SK-N-SH (cell line): ENCODE results near the gene ARHGEF10L. TPM values are rescaled to one million over a fixed set of nuclear protein-coding genes. Genes with fewer than 3 reads are reported as not detected.

ENCODE experiments used
- CTCF ChIA-PET: fragments of 300-600, 350-600 bp; formaldehyde crosslinking; extraction: SDS; loops from one replicate; lab custom pipeline; 2021; lab: Yijun Ruan, JAX
- POLR2A ChIA-PET: fragments of 350-600 bp; sonication (Branson Sonifier 250); formaldehyde crosslinking; extraction: SDS; loops from one replicate; lab custom pipeline; 2020; ENCODE audit warnings: antibody characterized with exemption, inconsistent platforms; lab: Yijun Ruan, JAX
- DNase-seq: peaks from one replicate; pipeline ENCODE4 v3.0.0; 2012
- H2AFZ ChIP-seq: fragments of 200-600 bp; sonication (generic); 2 replicates; pipeline ENCODE4 v1.8.1; 2016; ENCODE audit warnings: antibody characterized with exemption, mild to moderate bottlenecking, low read depth
- H3F3A ChIP-seq: fragments of 200-600 bp; sonication (generic); replicated peaks from 2 replicates; pipeline ENCODE3; 2016; ENCODE audit warnings: antibody characterized with exemption, mild to moderate bottlenecking; ENCODE audit not compliant: insufficient read depth
- H3K27ac ChIP-seq, 2 experiments: fragments of 200-500 bp in 1 of 2; fragments of 200-600 bp in 1 of 2; sonication (Bioruptor generic) in 1 of 2; sonication (generic), shearing (Covaris generic) in 1 of 2; 2 replicates each; pipeline versions ENCODE4 v1.5.1 to v1.6.1; 2014 to 2016; ENCODE audit warnings: low read depth in 2 of 2, inconsistent platforms in 1 of 2, low read length in 1 of 2, mild to moderate bottlenecking in 1 of 2, mixed read lengths in 1 of 2
- H3K27me3 ChIP-seq: fragments of 200-600 bp; sonication (generic), shearing (Covaris generic); 2 replicates; pipeline ENCODE4 v1.6.1; 2016; ENCODE audit warnings: mixed run types; ENCODE audit not compliant: insufficient read depth
- H3K36me3 ChIP-seq, 2 experiments: fragments of 200-500 bp in 1 of 2; fragments of 200-600 bp in 1 of 2; sonication (Bioruptor generic) in 1 of 2; sonication (generic) in 1 of 2; replicated peaks in 1 of 2; 2 replicates each; pipeline versions ENCODE3 to v1.5.1; 2014 to 2016; ENCODE audit warnings: low read length in 1 of 2, mild to moderate bottlenecking in 1 of 2; ENCODE audit not compliant: insufficient read depth in 2 of 2, control insufficient read depth in 1 of 2
- H3K4me1 ChIP-seq, 2 experiments: fragments of 200-500 bp in 1 of 2; fragments of 200-600 bp in 1 of 2; sonication (Bioruptor generic) in 1 of 2; sonication (generic), shearing (Covaris generic) in 1 of 2; 2 replicates each; pipeline versions ENCODE4 v1.5.1 to v1.6.1; 2014 to 2016; ENCODE audit warnings: low read depth in 1 of 2, low read length in 1 of 2, mixed run types in 1 of 2; ENCODE audit not compliant: insufficient read depth in 2 of 2, control insufficient read depth in 1 of 2
- H3K4me2 ChIP-seq: fragments of 200-600 bp; sonication (generic), shearing (Covaris generic); 2 replicates; pipeline ENCODE4 v1.6.1; 2017; ENCODE audit warnings: mixed run types
- H3K4me3 ChIP-seq, 2 experiments: fragments of 200-500 bp in 1 of 2; fragments of 200-600 bp in 1 of 2; sonication (Bioruptor generic) in 1 of 2; sonication (generic), shearing (Covaris generic) in 1 of 2; 2 replicates each; pipeline versions ENCODE4 v1.5.1 to v1.8.1; 2014 to 2016; ENCODE audit warnings: low read depth in 2 of 2, inconsistent platforms in 1 of 2, low read length in 1 of 2, mild to moderate bottlenecking in 1 of 2, mixed read lengths in 1 of 2, moderate library complexity in 1 of 2
- H3K79me2 ChIP-seq: fragments of 200-600 bp; sonication (generic); 2 replicates; pipeline ENCODE4 v1.8.1; 2017; ENCODE audit warnings: mild to moderate bottlenecking; ENCODE audit not compliant: insufficient read depth
- H3K9ac ChIP-seq: fragments of 200-600 bp; sonication (generic); 2 replicates; pipeline ENCODE4 v1.6.1; 2017; ENCODE audit warnings: mixed run types
- H3K9me2 ChIP-seq: fragments of 200-600 bp; sonication (generic); 2 replicates; pipeline ENCODE4 v1.6.1; 2017; ENCODE audit warnings: mixed run types
- H3K9me3 ChIP-seq: fragments of 200-600 bp; sonication (generic); 2 replicates; pipeline ENCODE4 v1.6.1; 2017; ENCODE audit warnings: mixed run types, mild to moderate bottlenecking, moderate library complexity
- H4K20me1 ChIP-seq: fragments of 200-600 bp; sonication (generic); 2 replicates; pipeline ENCODE4 v1.6.1; 2017; ENCODE audit warnings: mild to moderate bottlenecking, mixed run types; ENCODE audit not compliant: insufficient read depth
- EP300 ChIP-seq, 2 experiments: IDR thresholded peaks; 2 replicates each; pipeline versions ENCODE4 v1.4.0 to v1.6.1; 2012; ENCODE audit warnings: borderline replicate concordance in 1 of 2, low read depth in 1 of 2, low read length in 1 of 2
- FOSL2 ChIP-seq: IDR thresholded peaks from 2 replicates; pipeline ENCODE4 v1.4.0; 2012; ENCODE audit warnings: low read depth, mild to moderate bottlenecking, moderate library complexity, borderline replicate concordance
- FOXM1 ChIP-seq: IDR thresholded peaks from 2 replicates; pipeline ENCODE4 v1.4.0; 2012; ENCODE audit warnings: low read depth, mild to moderate bottlenecking
- GABPA ChIP-seq: IDR thresholded peaks from 2 replicates; pipeline ENCODE4 v1.4.0; 2012; ENCODE audit warnings: low read depth, mild to moderate bottlenecking
- GATA2 ChIP-seq: sonication (generic); formaldehyde crosslinking; IDR thresholded peaks from 2 replicates; pipeline ENCODE4 v1.5.0; 2020; ENCODE audit warnings: mild to moderate bottlenecking, missing genetic modification reagents
- IRF3 ChIP-seq: fragments of 150-350 bp; IDR thresholded peaks from 2 replicates; pipeline ENCODE4 v1.6.1; 2016; ENCODE audit warnings: mild to moderate bottlenecking, low read depth, low read length
- MXI1 ChIP-seq: IDR thresholded peaks from 2 replicates; pipeline ENCODE4 v1.6.1; 2012; ENCODE audit warnings: mild to moderate bottlenecking, low read depth, low read length, improper control_type of control experiment
- POLR2AphosphoS5 ChIP-seq: IDR thresholded peaks from 2 replicates; pipeline ENCODE4 v1.6.1; 2012; ENCODE audit warnings: low read depth, low read length
- RCOR1 ChIP-seq: fragments of 150-350 bp; IDR thresholded peaks from 2 replicates; pipeline ENCODE4 v1.6.1; 2017; ENCODE audit warnings: antibody characterized with exemption, low read length
- REST ChIP-seq: IDR thresholded peaks from 2 replicates; pipeline ENCODE4 v1.6.1; 2012; ENCODE audit warnings: mild to moderate bottlenecking, low read depth, low read length, moderate library complexity
- RXRA ChIP-seq: IDR thresholded peaks from 2 replicates; pipeline ENCODE4 v1.4.0; 2012; ENCODE audit warnings: low read depth, mild to moderate bottlenecking, borderline replicate concordance
- SIN3A ChIP-seq: IDR thresholded peaks from 2 replicates; pipeline ENCODE4 v1.6.1; 2012; ENCODE audit warnings: low read depth, mild to moderate bottlenecking, low read length, moderate library complexity, borderline replicate concordance
- TAF1 ChIP-seq: IDR thresholded peaks from 2 replicates; pipeline ENCODE4 v1.6.1; 2012; ENCODE audit warnings: low read depth, mild to moderate bottlenecking, low read length, moderate library complexity, borderline replicate concordance
- TEAD4 ChIP-seq: IDR thresholded peaks from 2 replicates; pipeline ENCODE4 v1.4.0; 2012; ENCODE audit warnings: mild to moderate bottlenecking, borderline replicate concordance; ENCODE audit not compliant: insufficient read depth
- ZBTB33 ChIP-seq: IDR thresholded peaks from 2 replicates; pipeline ENCODE4 v1.4.0; 2012; ENCODE audit warnings: low read depth, borderline replicate concordance
- WGBS: methylation state at CpG from one replicate; pipeline ENCODE4 v1.1.6; 2017; ENCODE audit warnings: low lambda C conversion rate; 5-methylcytosine and 5-hydroxymethylcytosine counted together
- polyA plus RNA-seq, 3 experiments: library from polyadenylated mRNA; depleted of rRNA; stranded (reverse); fragments of >200 nt; gene quantifications; 2 replicates each; pipeline ENCODE4 v1.2.3, GENCODE V29; 2012

ARHGEF10L gene
- polyA plus RNA-seq, 1 of the 3 experiments (the other 2 are of a cell fraction): 12.5 TPM

GRCh38 chr1:17700945-17701810 lies 161.7 kb downstream of the ARHGEF10L start:
- peak; percentile 75 for DNase-seq
- H3K27me3 ChIP-seq: no peaks in the 10 kb centered on the region
- H3K4me1 ChIP-seq: peaks cover 2 to 32% of the 10 kb centered on the region in 2 experiments; a peak in 2 of 4 replicates
- H3K9me2 ChIP-seq: no peaks in the 10 kb centered on the region
- no peaks in the 10 kb centered on the region for H3K79me2 ChIP-seq
- ChIA-PET POLR2A (interaction anchor here (1.1 kb wide), 1 partner anchor 16 kb away, joined by 3 read pairs; no protein-coding TSS in a partner anchor), CTCF (interaction anchor here (0.7 to 3.0 kb wide), 8 partner anchors 9 to 208 kb away, joined by 3 to 16 read pairs (median 3); no protein-coding TSS in a partner anchor)
- TF ChIP-seq POLR2AphosphoS5: no peak
- TF ChIP-seq RXRA: no peak
- TF ChIP-seq IRF3: no peak
- TF ChIP-seq MXI1: peak; percentile 31; the same call in 1 of the 2 replicates
- TF ChIP-seq RCOR1: 0 out of 2 replicates have a peak, but pooled peaks have one; percentile 20
- no peak for TF ChIP-seq FOSL2
- TF ChIP-seq TEAD4: no peak
- TF ChIP-seq SIN3A: no peak
- no peak for TF ChIP-seq TAF1
- TF ChIP-seq ZBTB33: no peak
- TF ChIP-seq GABPA: no peak
- 0 out of 2 replicates have a peak, but pooled peaks have one; percentile 30 for TF ChIP-seq GATA2
- H3K4me2 ChIP-seq: no peak overlapping the region
- no peaks in the 10 kb centered on the region for H3F3A ChIP-seq
- H2AFZ ChIP-seq: no peak overlapping the region
- H4K20me1 ChIP-seq: no peaks in the 10 kb centered on the region
- H3K36me3 ChIP-seq: peaks cover 0 to 2% of the 10 kb centered on the region in 2 experiments
- WGBS: 87% methylated on average over 17 of the region's 21 CpGs
- H3K9me3 ChIP-seq: no peaks in the 10 kb centered on the region
- H3K27ac ChIP-seq: peak overlapping the region in 1 of 2 experiments; percentile 69; a peak in 2 of 4 replicates
- no peak overlapping the region for H3K9ac ChIP-seq
- no peak overlapping the region for H3K4me3 ChIP-seq

GRCh38 chr1:17704176-17704575 lies 164.7 kb downstream of the ARHGEF10L start:
- no peak overlapping the region for H2AFZ ChIP-seq
- CTCF ChIA-PET: no interaction called here

More at GRCh38 chr1:17704176-17704575, 164.7 kb downstream of the ARHGEF10L start:
- H3K79me2 ChIP-seq: no peaks in the 10 kb centered on the region
- no peak overlapping the region for H3K27ac ChIP-seq
- WGBS: 78% methylated on average over 7 of the region's 7 CpGs
- H3K9ac ChIP-seq: no peak overlapping the region
- H3K36me3 ChIP-seq: no peaks in the 10 kb centered on the region
- TF ChIP-seq FOXM1 (no peak), REST (no peak), EP300 (IDR thresholded peaks at IDR 0.05; ENCODE audit: borderline replicate concordance in 1 of 2, low read depth in 1 of 2, low read length in 1 of 2) (no peak), ZBTB33 (no peak), FOSL2 (no peak)
- H3F3A ChIP-seq: no peaks in the 10 kb centered on the region
- H3K9me3 ChIP-seq: no peaks in the 10 kb centered on the region
- POLR2A ChIA-PET: no interaction called here
- no peak for DNase-seq
- H3K9me2 ChIP-seq: no peaks in the 10 kb centered on the region
- H3K4me2 ChIP-seq: no peak overlapping the region
- H4K20me1 ChIP-seq: no peaks in the 10 kb centered on the region
- H3K27me3 ChIP-seq: no peaks in the 10 kb centered on the region
- H3K4me1 ChIP-seq: peaks cover 0 to 30% of the 10 kb centered on the region in 2 experiments; a peak in 1 of 4 replicates
- H3K4me3 ChIP-seq: no peak overlapping the region
